Measurements from ENCODE around the gene TMEM14B. TPM values are rescaled to one million over a fixed set of nuclear protein-coding genes. Genes with fewer than 3 reads are reported as not detected.

TMEM14B gene
- total and polyA plus RNA-seq, 2 donors (not counting 3 experiments of a cell fraction or from before 2014, with no cell fraction given): 58.2 to 73.1 TPM

DNA sequence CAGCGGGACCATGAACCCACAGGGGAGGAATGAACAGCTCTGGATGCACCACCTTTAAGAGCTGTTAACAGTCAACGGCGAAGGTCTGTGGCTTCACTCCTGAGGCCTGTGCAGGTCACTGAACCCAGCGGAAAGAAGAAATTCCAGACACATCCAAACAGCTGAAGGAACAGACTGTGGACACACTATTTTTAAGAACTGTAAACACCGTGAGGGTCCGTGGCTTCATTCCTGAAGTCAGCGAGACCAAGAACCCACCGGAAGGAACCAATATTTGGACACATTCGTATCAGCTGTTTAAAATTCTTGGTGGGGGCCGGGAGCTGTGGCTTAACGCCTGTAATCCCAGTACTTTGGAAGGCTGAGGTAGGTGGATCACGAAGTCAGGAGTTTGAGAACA, 5.4 kb upstream of the TMEM14B start:
- Histone ChIP-seq H3K4me1 (ENCODE audit: control insufficient read depth, extremely low read depth, insufficient read depth, low read length) (peaks cover 7% of the 10 kb centered on the region), H3K79me2 (ENCODE audit: control insufficient read depth, insufficient read depth, low read length) (no peaks in the 10 kb centered on the region), H3K4me3 (replicated peaks in 1 of 3; ENCODE audit: insufficient read depth in 1 of 3, low read depth in 1 of 3, low read length in 3 of 3) (no peak overlapping the region), H2AFZ (ENCODE audit: low read depth, low read length) (no peak overlapping the region), H3K36me3 (ENCODE audit: control insufficient read depth in 2 of 2, extremely low read depth in 1 of 2, insufficient read depth in 2 of 2, low read length in 2 of 2) (no peaks in the 10 kb centered on the region), H3K9ac (replicated peaks; ENCODE audit: extremely low read depth, insufficient read depth, low read length) (no peak overlapping the region), H4K20me1 (replicated peaks; ENCODE audit: control insufficient read depth, extremely low read depth, insufficient read depth, low read length) (no peaks in the 10 kb centered on the region), H3K27ac (ENCODE audit: insufficient read depth, low read depth, low read length) (no peak overlapping the region), H3K27me3 (ENCODE audit: control insufficient read depth in 2 of 2, insufficient read depth in 2 of 2, low read length in 2 of 2) (no peaks in the 10 kb centered on the region), H3K9me1 (replicated peaks; ENCODE audit: control insufficient read depth, extremely low read depth, insufficient read depth, low read length) (no peaks in the 10 kb centered on the region), H3K4me2 (ENCODE audit: insufficient read depth, low read length) (no peak overlapping the region), H3K9me3 (replicated peaks; ENCODE audit: control insufficient read depth, insufficient read depth, low read length) (no peaks in the 10 kb centered on the region)
- ChIA-PET POLR2A (no interaction called here), CTCF (interaction anchor here (1.2 to 1.8 kb wide), 2 partner anchors 15 to 17 kb away, joined by 4 read pairs; no protein-coding TSS in a partner anchor)
- FAIRE-seq (no peak), DNase-seq (ENCODE audit: low read depth, low spot score) (no peak)
- TF ChIP-seq POLR2A (IDR thresholded peaks at IDR 0.05; ENCODE audit: low read depth, low read length): no peak
- no peak for TF ChIP-seq GATA2 (IDR thresholded peaks at IDR 0.05; ENCODE audit: insufficient read depth, insufficient read length, low read depth, low read length)
- no peak for TF ChIP-seq JUN (IDR thresholded peaks at IDR 0.05; ENCODE audit: borderline replicate concordance, insufficient read depth, insufficient read length, low read depth)
- TF ChIP-seq, protein P1, sequence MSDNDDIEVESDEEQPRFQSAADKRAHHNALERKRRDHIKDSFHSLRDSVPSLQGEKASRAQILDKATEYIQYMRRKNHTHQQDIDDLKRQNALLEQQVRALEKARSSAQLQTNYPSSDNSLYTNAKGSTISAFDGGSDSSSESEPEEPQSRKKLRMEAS (IDR thresholded peaks at IDR 0.05; ENCODE audit: insufficient read depth, insufficient read length): no peak
- TF ChIP-seq FOS (IDR thresholded peaks at IDR 0.05; ENCODE audit: borderline replicate concordance, insufficient read depth, low read length): no peak
- TF ChIP-seq, protein P2, sequence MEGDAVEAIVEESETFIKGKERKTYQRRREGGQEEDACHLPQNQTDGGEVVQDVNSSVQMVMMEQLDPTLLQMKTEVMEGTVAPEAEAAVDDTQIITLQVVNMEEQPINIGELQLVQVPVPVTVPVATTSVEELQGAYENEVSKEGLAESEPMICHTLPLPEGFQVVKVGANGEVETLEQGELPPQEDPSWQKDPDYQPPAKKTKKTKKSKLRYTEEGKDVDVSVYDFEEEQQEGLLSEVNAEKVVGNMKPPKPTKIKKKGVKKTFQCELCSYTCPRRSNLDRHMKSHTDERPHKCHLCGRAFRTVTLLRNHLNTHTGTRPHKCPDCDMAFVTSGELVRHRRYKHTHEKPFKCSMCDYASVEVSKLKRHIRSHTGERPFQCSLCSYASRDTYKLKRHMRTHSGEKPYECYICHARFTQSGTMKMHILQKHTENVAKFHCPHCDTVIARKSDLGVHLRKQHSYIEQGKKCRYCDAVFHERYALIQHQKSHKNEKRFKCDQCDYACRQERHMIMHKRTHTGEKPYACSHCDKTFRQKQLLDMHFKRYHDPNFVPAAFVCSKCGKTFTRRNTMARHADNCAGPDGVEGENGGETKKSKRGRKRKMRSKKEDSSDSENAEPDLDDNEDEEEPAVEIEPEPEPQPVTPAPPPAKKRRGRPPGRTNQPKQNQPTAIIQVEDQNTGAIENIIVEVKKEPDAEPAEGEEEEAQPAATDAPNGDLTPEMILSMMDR (IDR thresholded peaks at IDR 0.05; ENCODE audit: extremely low read depth in 1 of 2, insufficient read depth in 1 of 2, low read depth in 1 of 2, low read length in 2 of 2): no peak
- TF ChIP-seq EZH2 (IDR thresholded peaks at IDR 0.05; ENCODE audit: borderline replicate concordance, low read depth, low read length, severe bottlenecking): no peak
- TF ChIP-seq MYC (IDR thresholded peaks at IDR 0.05; ENCODE audit: low read depth, low read length): no peak
- TF ChIP-seq POLR2AphosphoS5 (IDR thresholded peaks at IDR 0.05; ENCODE audit: insufficient read depth, low read depth, low read length): no peak
- dilution Hi-C loops (cut with MboI; ENCODE audit: extremely low pct_ligation_motif_present, low sequenced_read_pairs): no loop called here
- intact Hi-C loops (cut with micrococcal nuclease): no loop called here
- no TSS peak for BruUV-seq (replicated peaks)
